Superior temporal gyrus (tissue), 1 donor: ENCODE results near the gene TNRC6C.
"Not testable (repeated sequence)": the region's sequence is repeated elsewhere in the genome, so short reads cannot be mapped to it uniquely, and the experiment has no call there.

Experiments used
- DNase-seq: peaks from one replicate; pipeline ENCODE4 v3.0.0-alpha.2; 2016; ENCODE audit errors: extremely low spot score

TNRC6C gene

DNA sequence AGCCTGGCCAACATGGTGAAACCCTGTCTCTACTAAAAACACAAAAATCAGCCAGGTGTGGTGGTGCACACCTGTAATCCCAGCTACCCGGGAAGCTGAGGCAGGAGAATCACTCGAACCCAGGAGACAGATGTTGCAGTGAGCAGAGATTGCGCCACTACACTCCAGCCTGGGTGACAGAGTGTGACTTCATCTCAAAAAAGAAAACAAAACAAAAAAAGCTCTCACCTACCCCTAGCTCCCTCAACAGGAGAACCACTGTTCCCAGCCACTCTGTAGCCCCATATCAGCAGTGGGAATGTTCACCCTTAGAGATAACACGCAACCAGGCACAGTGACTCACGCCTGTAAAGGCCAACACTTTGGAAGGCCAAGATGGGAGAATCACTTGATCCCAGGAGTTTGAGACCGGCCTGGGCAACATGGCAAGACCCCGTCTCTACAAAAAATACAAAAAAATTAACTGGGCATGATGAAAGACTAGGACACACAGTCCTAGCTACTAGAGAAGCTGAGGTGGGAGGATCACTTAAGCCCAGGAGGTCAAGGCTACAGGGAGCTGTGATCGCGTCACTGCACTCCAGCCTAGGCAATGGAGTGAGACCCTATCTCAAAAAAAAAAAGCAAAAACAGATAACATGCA is 177.5 kb downstream of the TNRC6C start:
- no peak for DNase-seq

DNA sequence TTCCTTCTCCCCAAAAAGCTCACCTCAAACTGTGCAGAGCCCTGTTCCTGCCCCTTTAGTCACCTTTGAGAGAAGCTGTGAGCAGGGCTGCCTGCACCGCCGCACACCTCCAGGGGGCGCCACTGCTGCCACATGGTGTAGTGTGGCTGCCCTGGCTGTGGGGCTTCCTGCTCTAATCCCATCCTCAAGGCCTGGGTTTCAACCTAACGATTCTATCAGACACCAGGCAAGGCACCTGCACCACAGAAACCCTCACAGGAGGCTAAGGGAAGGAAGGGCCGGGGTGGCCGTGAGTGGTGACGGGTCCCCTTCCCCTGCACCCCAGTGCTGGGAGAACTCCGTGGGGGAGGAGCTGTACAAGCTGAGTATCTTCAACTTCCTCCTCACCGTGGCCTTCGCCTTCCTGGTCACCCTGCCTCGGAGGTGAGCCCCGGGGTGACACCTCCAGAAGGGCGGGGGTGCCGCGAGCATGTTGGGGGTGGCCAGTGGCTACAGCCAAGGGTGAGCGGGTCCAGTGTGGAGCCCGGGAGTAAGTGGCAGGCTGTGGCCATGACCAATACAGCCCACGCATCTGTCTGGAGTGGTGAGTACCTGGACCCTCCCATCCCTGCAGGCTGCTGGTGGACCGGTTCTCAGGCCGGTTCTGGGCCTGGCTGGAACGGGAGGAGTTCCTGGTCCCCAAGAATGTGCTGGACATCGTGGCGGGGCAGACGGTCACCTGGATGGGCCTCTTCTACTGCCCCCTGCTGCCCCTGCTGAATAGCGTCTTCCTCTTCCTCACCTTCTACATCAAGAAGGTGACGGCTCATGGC is 179.1 kb downstream of the TNRC6C start:
- no peak for DNase-seq

DNA sequence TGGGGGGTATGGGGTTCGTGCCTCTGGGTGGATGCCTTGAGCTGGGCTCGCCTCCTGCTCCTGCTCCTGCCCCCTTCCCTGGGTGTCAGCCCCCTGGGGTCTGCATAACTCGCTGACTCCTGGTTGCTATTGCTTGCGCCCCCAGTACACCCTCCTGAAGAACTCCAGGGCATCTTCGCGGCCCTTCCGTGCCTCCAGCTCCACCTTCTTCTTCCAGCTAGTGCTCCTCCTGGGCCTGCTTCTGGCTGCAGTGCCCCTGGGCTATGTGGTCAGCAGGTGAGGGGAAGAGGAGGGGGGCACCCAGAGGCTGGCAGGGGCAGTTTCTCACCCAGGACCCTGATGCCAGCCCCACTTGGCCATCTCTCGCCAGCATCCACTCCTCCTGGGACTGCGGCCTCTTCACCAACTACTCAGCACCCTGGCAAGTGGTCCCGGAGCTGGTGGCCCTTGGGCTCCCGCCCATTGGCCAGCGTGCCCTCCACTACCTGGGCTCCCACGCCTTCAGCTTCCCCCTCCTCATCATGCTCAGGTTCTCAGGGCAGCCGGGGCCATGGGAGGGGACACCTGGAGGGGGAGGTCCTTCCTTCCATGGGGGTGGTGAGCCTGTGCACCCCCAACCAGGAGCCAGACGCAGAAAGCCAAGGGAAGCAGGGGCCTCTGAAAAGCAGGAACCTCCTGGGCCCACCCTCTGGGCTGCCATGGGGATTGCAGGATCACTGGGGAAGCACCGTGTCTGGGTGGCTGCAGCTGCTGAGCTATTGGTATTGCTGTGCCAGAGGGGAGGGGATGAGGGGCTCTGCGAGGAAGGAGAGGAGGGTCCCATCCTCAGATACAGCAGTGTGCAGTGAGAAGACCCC is 179.9 kb downstream of the TNRC6C start:
- DNase-seq = no peak

DNA sequence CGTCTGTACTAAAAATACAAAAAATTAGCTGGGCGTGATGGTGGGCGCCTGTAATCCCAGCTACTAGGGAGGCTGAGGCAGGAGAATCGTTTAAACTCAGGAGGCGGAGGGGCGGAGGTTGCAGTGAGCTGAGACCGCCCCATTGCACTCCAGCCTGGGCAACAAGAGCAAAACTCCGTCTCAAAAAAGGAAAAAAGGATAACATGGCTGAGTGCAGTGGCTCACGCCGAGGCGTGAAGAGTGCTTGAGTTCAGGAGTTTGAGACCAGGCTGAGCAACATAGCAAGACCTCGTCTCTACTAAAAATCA is 181.3 kb downstream of the TNRC6C start:
- not testable (repeated sequence) for DNase-seq

DNA sequence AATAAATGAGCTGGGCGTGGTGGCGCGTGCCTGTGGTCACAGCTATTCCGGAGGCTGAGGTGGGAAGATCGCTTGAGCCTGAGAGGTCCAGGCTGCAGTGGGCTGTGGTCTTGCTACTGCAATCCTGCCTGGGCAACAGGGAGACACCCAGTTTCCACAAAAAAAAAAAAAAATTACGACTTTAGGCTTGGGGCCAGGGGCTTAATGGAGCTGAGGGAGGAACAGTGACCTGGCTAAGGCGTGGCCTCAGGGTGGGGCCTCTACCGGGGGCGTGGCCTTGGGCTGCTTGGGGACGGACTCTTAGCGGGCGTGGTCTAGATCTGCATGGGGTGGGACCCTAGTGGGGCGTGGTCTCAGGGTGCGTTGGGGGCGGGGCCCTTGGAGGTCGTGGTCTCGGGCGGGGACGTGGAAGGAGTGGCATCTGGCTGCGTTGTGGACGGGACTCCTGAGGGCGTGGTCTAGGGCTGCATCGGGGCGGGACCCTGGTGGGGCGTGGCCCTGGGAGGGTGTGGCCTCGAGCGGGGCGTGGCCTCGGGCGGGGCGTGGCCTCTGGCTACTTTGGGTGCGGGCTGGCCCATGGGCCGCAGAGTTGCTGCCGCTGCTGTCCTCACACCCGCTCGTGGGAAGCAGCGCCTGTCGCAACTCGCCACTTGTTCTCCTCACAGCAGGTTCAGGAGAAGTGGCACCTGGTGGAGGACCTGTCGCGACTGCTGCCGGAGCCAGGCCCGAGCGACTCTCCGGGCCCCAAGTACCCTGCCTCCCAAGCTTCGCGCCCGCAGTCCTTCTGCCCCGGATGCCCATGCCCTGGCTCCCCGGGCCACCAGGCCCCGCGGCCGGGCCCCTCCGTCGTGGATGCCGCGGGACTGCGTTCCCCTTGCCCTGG is 181.9 kb downstream of the TNRC6C start:
- DNase-seq = no peak

DNA sequence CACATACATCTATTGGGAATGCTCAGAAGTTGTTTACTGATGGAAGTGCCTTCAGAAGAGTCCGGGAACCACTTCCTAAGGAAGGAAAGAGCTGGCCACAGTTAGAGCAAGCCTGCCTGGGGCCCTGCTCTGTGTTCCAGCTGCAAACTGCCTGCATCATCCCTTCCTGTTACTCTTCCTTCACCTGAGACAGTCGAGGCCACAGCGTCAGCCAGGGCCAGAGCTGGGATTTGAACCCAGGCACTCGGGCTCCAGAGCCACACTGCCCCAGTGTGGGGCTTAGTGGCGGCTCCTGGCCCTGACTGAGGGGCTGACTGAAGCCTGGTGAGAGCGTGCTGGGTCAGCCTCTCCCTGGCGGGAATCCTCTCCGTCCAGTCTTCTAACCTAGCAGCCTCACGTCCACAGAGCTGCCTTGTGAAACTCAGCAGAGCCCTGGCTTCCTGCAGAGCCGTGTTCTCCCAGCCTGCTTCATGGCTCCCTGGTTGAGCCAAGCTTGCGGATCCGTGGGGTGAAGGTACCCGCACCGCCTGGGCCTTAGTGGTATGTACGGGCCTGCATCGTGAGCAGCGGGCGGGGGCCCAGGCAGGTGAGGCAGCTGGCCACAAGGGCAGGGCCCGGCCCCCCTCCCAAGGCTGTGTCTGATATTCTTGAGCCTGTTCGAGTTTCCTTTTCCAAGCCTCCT is 183.1 kb downstream of the TNRC6C start:
- DNase-seq = no peak

DNA sequence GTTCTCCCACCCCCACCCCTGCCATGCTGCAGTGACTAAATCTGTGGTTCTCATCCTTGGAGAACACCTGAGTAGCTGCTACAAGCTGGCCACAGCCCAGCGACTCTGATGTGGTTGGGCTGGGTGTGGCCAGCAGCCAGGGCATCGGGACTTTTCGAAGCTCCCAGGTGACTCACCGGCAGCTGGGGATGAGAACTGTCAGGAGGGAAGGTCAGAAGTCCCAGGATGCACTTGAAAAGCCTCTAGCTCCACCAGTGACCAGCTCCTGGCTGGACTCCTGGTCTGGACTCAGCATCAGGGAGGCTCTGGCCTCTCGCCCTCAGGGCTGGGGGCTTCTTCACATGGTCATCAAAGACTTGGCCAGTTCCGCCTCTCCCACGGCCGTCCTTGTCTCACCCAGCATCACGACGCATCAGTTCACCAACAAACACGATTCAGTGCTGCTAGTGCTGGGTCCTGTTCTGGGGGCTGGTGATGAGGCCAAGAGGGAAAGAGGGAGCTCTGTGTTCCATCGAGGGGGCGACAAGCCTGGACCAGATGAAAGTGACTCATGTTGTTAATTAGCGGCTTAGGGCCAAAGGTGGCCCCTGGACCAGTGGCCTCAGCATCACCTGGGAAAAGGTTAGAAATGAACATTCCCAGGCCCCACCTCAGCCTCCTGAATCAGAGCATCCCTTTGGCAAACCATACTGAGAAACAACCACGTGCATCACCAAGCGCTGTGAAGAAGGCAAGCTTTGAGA is 183.8 kb downstream of the TNRC6C start:
- no peak for DNase-seq

DNA sequence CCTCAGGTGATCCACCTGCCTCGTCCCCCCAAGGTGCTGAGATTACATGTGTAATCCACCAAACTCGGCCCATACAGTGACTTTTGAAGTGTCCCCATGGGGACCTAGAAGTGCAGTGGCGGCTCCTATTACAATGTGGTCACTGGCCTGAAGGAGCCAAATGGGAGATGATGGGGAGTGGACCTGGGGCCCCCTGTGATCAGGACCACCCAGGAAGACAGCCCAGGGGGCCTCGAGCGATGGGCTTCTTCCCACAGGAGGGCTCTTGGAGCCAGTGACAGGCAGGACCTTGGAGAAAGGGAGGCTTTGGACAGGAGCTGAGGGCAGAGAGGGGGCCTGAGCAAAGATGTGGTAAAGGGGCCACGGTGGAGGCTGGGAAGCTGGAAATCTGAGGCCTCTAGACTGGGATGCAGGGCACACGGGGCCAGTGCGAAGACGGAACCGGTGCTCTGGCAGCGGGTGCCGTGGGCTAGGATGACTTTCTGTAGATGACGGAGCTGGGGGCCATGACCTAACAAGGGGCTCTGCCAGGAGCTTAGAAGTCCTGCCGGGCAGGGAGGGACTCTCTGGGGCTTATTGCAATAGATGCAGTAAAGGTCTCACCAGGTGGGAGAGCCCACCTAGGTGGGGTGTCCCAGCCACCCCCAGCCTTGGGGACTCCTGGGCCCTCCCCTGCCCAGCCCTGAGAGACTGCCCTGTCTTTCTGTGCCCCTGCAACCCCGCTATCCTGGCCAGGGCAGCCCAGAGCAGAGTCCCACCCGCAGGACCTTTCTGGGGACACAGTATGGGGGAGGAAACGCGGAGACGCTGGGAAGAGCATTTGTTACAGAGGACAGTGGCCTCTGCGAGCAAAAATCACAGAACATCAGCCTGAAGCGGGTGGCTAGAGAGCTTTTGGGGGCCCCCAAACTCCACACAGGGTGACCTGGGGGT is 185.0 kb downstream of the TNRC6C start:
- no peak for DNase-seq

DNA sequence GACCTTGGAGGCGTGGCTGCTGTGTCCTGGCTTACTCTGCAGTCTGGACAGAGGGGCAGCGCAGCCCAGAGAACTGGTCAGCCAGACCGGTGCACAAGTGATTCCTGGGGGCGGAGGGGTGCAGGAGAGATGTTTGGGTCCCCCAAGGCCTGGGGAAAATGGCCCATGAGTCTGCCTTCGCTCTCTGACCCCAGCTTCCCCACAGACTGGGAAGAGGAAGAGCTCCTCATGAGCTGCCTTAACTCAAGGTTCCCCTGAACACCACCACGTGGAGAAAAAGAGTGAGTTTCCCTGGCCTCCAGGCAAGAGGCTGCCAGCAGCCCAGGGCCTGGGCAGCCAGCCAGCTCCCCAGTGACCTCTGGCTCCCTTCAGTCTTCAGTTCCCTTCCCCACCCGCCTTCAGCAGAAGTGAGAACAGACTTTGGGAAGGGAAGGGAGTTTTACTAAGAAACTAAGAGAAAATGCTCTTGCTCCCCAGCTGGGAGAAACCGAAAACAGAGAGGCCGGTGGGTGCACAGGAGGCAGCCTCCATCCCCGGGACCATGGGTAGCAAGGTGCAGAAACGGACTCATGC is 185.7 kb downstream of the TNRC6C start:
- peak; percentile 68 for DNase-seq

DNA sequence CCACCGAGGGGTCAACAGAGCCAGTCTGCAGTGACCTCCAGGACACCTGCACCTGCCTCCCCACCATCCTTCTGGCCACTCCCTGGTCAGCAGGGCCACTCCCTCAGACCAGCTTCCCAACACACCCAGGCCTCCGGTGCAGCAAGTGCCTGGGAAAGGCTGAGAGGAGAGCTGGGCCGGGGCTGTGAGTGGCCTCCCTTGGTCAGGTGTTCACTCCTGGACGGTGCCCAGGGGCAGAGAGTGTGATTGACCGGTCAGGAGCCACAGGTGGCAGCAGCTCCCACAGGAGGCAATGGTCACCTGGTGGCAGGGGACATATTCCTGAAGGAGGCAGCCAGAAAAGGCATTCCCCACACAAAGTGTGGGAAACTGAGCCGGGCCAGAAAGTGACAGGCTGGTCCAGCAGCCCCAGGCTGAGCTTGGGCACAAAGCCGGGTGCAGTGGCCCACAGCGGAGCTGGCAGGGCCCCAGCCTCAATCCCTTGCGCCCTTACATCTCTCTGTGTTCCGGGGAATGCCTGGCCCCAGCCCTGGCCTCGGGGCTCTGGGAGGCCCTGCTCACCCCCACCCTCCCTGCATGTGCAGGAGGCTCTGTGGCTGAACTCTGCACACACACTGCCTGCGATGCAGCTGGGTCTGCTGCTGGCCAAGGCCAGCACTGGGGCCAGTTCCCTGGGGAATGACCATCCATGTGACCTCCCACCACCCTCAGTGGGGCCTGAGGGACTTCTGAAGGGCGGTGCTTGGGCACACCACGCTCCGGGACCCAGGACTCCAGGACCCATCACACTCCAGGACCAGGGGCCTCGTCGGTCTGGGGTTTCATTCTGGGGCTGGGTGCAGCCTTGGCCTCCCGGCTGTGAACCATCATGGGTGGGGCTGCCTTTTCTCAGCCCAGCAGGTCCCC is 186.5 kb downstream of the TNRC6C start:
- DNase-seq = peak; percentile 29

DNA sequence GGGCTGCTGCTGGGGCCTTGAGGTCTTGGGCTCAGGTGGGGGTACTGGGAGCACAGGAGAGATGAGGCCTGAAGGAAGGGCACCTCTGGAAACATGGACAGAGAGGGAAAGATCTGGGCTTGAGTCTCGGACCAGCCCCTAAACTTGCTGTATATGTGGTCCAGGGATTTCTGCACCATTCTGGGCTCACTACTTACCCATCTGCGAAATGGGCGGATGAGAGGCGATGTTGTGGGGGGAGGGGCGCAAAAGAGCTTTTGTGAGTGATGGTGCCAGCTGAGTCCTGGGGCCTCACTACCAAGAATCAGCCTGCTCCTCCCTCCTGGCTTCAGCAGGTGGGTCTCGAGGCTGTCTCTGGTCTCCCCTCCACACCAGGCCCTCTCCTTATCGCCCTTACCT is 188.0 kb downstream of the TNRC6C start:
- no peak for DNase-seq

DNA sequence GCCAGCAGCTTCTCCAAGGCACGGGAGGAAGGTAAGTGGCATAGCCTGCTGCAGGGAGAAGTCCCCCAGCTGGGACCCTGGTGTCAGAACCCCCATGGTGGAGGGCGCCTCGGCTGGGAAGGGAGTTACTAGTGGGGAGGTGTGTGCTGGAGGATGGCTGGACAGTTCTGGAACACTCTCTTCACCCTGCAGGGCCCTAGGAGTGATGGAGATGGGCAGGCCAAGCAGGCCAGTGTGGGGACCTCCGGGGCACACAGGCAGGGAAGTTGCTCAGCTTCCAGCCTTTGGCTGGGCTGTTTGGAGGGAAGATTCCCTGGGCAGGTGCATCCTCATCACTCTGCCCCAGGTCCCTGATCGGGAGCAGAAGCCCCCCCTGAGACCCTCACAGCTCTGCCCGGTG is 188.4 kb downstream of the TNRC6C start:
- no peak for DNase-seq

DNA sequence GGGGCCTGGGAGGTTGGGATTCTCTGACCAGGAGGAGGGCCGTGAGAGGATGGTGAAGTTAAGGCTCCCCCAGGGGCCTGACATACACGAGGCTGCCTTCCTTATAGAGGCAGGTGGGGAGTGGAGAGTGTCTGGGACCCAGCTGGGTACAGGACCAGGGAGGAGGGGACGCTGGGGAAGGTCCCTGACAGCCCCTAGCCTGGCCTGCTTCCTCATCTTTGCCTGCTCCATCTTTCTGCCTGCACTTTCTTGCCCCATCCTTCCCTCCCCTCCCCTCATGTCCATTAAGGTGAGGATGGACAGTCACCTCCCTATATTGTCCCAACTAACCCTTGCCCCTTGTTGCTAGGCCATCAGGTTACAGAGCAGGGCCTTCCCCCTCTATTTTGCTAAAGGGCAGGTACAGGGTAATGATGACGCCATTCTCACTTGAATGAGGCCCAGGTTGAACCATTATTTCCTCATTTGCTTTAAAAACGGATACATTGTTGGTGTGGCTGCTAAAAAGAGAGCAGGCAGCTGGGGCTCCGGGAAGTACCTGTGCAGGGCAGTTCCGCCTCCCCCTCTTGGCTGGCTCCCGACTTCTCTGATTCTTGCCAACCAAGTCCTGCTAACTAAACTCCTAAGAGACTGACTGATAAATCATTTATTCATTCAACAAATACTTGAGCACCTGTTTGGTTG is 189.0 kb downstream of the TNRC6C start:
- no peak for DNase-seq

DNA sequence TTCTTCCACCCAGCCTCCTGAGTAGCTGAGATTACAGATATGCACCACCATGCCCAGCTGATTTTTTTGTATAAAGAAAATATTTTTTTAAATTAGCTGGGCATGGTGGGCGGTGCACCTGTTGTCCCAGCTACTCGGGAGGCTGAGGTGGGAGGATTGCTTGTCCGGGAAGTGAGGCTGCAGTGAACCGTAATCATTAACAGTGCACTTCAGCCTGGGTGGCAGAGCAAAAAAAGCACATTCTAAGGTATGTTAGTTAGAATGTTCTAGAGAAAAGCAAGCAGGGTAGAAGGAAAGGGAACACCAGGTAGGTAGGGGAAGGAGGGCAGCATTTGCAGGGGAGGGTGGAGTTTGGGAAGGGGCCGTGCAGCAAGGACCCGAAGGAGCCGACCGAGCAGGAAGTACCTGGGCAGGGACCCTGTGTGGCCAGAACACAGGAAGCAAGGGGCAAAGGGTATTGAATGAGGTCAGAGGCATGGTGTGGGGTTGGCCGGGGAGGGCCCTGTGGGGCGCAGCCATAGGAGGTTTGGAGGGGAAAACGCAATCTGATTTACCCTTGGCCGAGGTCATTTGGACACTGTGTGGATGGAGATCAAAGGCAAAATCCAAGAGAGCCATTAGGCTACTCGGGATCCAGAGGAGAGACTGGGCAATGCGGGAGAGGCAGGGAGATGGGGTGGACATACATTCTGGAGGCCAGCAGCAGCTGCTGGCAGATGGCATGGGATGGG is 189.9 kb downstream of the TNRC6C start:
- DNase-seq = no peak

DNA sequence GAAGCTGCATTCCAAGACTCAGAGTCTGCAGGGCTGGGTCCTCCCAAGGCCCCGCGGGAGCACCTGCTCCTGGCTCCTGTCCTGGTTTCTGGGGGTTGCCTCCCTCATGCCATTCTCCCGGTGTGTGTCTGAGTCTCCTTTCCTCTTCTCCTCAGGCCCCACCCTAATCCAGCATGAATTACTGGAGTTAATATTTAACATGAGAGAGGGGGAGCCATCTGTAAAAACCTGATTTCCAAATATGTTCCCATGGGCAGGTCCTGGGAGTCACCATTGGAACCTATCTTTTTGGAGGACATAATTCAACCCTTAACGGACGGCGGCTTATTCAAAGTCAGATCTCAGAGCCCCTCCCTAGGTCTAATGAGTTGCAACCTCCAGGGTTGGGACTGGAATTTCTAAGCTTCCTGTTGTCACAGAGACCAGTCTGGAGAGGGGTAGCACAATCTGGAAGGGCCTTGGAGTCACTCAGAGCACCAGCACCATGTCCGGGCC is 193.1 kb downstream of the TNRC6C start:
- DNase-seq = no peak
